Muscle layer of colon (tissue), 2 donors: Measurements from ENCODE around the gene KCTD2.

Experiments
- H3K27ac ChIP-seq: one replicate; pipeline ENCODE4 v1.7.0; 2013; ENCODE audit warnings: low read depth, mild to moderate bottlenecking, low read length, moderate library complexity
- H3K27me3 ChIP-seq, 2 donors: one replicate each; pipeline ENCODE4 v1.7.0; 2013; ENCODE audit warnings: low read length in 2 of 2, mild to moderate bottlenecking in 2 of 2; ENCODE audit not compliant: insufficient read depth in 2 of 2, control insufficient read depth in 1 of 2
- H3K36me3 ChIP-seq: one replicate; pipeline ENCODE4 v1.7.0; 2013; ENCODE audit warnings: mild to moderate bottlenecking, low read length; ENCODE audit not compliant: insufficient read depth
- H3K4me1 ChIP-seq: one replicate; pipeline ENCODE4 v1.7.0; 2013; ENCODE audit warnings: mild to moderate bottlenecking, low read length; ENCODE audit not compliant: insufficient read depth
- H3K4me3 ChIP-seq, 2 donors: one replicate each; pipeline ENCODE4 v1.7.0; 2013; ENCODE audit warnings: low read length in 2 of 2, low read depth in 1 of 2, mild to moderate bottlenecking in 1 of 2, moderate library complexity in 1 of 2
- H3K9ac ChIP-seq: one replicate; pipeline ENCODE4 v1.7.0; 2013; ENCODE audit warnings: low read length
- H3K9me3 ChIP-seq: one replicate; pipeline ENCODE4 v1.7.0; 2013; ENCODE audit warnings: mild to moderate bottlenecking, low read length
- donor health status: abdominal sarcoma.
- donor health status: Adenocarcinoma of cecum.

The KCTD2 gene

GRCh38 chr17:75093548-75094158 is 46.6 kb downstream of the KCTD2 start:
- Histone ChIP-seq H3K9ac (no peak overlapping the region), H3K9me3 (no peaks in the 10 kb centered on the region), H3K36me3 (peaks cover 1% of the 10 kb centered on the region), H3K27ac (no peak overlapping the region), H3K4me3 (no peak overlapping the region), H3K4me1 (peaks cover 13% of the 10 kb centered on the region), H3K27me3 (no peaks in the 10 kb centered on the region)

GRCh38 chr17:75094871-75095399 is 47.9 kb downstream of the KCTD2 start:
- Histone ChIP-seq H3K36me3 (peaks cover 9% of the 10 kb centered on the region), H3K4me3 (no peak overlapping the region), H3K4me1 (peaks cover 13% of the 10 kb centered on the region), H3K9ac (no peak overlapping the region), H3K27ac (no peak overlapping the region), H3K9me3 (no peaks in the 10 kb centered on the region), H3K27me3 (no peaks in the 10 kb centered on the region)

DNA sequence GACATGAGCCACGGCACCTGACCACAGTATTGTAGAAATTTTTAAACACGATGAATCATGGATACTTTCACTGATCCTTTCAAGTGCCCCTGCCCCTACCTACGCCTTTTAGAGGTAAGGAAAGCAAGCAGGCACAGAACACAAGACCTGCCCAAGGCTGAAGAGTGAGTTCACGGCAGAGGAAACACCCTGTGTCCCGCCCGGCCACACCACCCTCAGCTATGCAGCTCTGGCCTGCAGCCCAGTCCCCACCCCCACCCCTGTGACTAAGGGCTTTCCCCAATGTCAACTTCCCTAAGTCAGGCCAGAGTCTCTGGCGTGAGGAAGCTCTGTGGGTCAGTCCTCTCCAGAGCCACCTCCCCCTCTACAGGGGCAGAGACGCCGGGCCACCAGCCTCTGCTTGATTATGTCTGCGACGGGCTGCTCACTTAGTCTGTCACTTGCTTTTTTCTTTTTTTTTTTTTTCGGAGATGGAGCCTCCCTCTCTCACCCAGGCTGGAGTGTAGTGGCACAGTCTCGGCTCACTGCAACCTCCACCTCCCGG is 49.1 kb downstream of the KCTD2 start:
- Histone ChIP-seq H3K4me3 (no peak overlapping the region), H3K9me3 (no peaks in the 10 kb centered on the region), H3K27me3 (no peaks in the 10 kb centered on the region), H3K27ac (no peak overlapping the region), H3K4me1 (peaks cover 8% of the 10 kb centered on the region), H3K36me3 (peaks cover 18% of the 10 kb centered on the region), H3K9ac (no peak overlapping the region)

DNA sequence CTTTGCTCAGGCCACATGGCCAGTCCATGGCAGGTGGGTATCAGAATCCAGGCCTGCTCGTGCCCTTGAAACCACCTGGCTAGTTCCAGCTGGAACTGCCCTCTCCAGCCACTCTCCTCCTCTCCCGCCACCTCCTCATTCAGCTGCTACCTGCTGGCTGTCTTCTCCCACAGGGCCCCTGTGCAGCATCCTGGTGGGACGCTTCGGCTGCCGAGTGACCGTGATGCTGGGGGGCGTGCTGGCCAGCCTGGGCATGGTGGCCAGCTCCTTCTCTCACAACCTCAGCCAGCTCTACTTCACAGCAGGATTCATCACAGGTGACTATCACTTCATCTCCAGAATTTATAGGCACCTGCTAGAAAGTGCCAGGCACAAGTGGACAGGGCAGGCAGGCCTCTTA is 50.8 kb downstream of the KCTD2 start:
- no peak overlapping the region for H3K4me3 ChIP-seq
- no peak overlapping the region for H3K9ac ChIP-seq
- H3K4me1 ChIP-seq: no peaks in the 10 kb centered on the region
- H3K36me3 ChIP-seq: peaks cover 18% of the 10 kb centered on the region
- H3K27ac ChIP-seq: no peak overlapping the region
- H3K27me3 ChIP-seq: no peaks in the 10 kb centered on the region
- H3K9me3 ChIP-seq: no peaks in the 10 kb centered on the region

GRCh38 chr17:75098861-75099260 is 51.8 kb downstream of the KCTD2 start:
- Histone ChIP-seq H3K27me3 (no peaks in the 10 kb centered on the region), H3K9ac (no peak overlapping the region), H3K36me3 (peaks cover 18% of the 10 kb centered on the region), H3K4me3 (no peak overlapping the region), H3K9me3 (no peaks in the 10 kb centered on the region), H3K4me1 (no peaks in the 10 kb centered on the region), H3K27ac (no peak overlapping the region)

DNA sequence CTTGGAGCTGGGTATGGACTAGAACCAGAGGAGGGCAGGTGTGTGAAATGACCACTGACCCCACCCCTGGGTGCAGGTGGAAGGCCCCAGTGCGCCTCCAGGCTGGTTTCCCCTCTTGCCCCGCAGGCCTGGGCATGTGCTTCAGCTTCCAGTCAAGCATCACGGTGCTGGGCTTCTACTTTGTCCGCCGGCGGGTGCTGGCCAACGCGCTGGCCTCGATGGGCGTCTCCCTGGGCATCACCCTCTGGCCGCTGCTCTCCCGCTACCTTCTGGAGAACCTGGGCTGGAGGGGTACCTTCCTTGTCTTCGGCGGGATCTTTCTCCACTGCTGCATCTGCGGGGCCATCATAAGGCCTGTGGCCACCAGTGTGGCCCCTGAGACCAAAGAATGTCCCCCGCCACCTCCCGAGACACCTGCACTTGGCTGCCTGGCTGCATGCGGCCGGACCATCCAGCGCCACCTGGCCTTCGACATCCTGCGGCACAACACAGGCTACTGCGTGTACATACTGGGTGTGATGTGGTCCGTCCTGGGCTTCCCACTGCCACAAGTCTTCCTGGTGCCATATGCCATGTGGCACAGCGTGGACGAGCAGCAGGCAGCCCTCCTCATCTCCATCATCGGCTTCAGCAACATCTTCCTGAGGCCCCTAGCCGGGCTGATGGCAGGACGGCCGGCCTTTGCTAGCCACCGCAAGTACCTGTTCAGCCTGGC is 53.0 kb downstream of the KCTD2 start:
- peaks cover 18% of the 10 kb centered on the region for H3K36me3 ChIP-seq
- H3K4me1 ChIP-seq: no peaks in the 10 kb centered on the region
- H3K4me3 ChIP-seq: no peak overlapping the region

DNA sequence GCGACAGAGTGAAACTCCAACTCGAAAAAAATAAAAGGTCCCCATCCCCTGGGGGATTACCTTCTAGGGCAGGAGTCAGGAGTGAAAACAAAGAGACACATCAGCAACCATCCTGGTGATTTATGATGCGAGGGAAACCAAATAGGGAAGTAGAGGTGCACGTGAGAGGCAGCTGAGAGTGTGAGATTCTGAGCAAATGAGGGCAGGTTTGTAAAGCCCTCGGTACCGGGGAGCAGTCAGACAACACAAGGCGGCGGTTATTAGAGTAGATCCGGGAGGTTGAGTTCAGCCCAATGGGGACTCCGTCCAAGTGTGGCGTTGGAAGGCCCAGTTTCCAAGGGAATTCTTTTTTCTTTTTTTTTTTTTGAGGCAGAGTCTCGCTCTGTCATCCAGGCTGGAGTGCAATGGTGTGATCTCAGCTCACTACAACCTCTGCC is 55.4 kb downstream of the KCTD2 start:
- H3K27ac ChIP-seq: no peak overlapping the region
- peaks cover 18% of the 10 kb centered on the region for H3K36me3 ChIP-seq
- no peaks in the 10 kb centered on the region for H3K27me3 ChIP-seq
- H3K4me3 ChIP-seq: no peak overlapping the region
- H3K9ac ChIP-seq: no peak overlapping the region
- no peaks in the 10 kb centered on the region for H3K4me1 ChIP-seq
- no peaks in the 10 kb centered on the region for H3K9me3 ChIP-seq

More for the DNA sequence above, 53.0 kb downstream of the KCTD2 start:
- Histone ChIP-seq H3K27ac (no peak overlapping the region), H3K27me3 (no peaks in the 10 kb centered on the region), H3K9ac (no peak overlapping the region), H3K9me3 (no peaks in the 10 kb centered on the region)

- H3K27ac ChIP-seq: no peak overlapping the region
- no peak overlapping the region for H3K4me3 ChIP-seq
- peaks cover 14% of the 10 kb centered on the region for H3K36me3 ChIP-seq
- H3K4me1 ChIP-seq: peaks cover 1% of the 10 kb centered on the region
- no peaks in the 10 kb centered on the region for H3K27me3 ChIP-seq
- H3K9me3 ChIP-seq: no peaks in the 10 kb centered on the region
- H3K9ac ChIP-seq: no peak overlapping the region
Measured at GRCh38 chr17:75103601-75104554, 56.9 kb downstream of the KCTD2 start.

DNA sequence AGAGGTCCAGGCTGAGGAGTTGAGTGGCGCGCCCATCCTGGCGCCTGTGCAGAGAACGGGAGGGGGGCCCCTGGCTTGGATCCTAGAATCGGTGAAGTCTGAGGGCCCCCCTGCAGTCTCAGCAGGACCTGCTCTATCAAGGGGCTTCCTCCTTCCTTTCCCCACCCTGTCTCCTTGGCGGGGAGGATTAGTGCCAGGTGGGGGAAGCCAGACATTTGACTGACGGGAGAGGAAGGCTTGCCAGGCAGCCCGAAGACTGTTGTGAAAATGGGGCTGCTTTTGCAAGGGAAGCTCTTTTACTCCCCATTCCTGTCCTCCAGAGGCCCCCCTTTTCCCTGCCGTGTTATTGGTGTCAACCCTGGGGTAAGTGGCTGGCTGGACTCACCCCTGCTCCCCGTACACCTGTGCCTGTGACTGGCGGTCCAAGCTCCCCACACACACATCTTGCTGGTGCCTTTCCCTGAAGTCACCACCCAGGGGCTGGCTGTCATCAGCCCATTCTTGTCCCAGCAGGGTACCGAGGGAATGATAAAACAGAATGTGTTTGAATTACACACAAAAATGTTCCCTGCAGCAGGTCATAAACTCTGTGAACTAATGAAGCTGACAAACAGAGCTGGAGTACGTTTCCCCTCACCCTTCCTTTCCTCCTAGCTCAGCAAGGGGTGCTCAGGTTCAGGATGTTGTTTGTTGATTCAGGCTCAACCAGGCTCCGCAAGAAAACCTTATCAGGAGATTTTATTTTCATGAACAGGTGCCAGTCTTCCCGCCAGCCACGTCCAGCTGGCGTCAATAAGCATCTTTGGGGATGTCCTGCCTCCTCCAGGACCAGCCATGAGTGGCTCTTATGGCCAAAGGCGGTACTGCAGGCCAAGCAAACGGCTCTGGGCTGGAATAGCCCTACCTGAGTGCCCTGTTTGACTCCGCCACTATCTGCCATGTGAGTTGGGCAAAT is 58.4 kb downstream of the KCTD2 start:
- Histone ChIP-seq H3K9ac (no peak overlapping the region), H3K36me3 (peaks cover 4% of the 10 kb centered on the region), H3K4me1 (peaks cover 7% of the 10 kb centered on the region), H3K9me3 (no peaks in the 10 kb centered on the region), H3K27ac (no peak overlapping the region), H3K4me3 (no peak overlapping the region), H3K27me3 (no peaks in the 10 kb centered on the region)

GRCh38 chr17:75108193-75108592 is 61.2 kb downstream of the KCTD2 start:
- no peaks in the 10 kb centered on the region for H3K27me3 ChIP-seq
- no peak overlapping the region for H3K27ac ChIP-seq
- H3K4me1 ChIP-seq: peaks cover 7% of the 10 kb centered on the region
- no peaks in the 10 kb centered on the region for H3K36me3 ChIP-seq
- no peaks in the 10 kb centered on the region for H3K9me3 ChIP-seq
- H3K4me3 ChIP-seq: no peak overlapping the region
- H3K9ac ChIP-seq: no peak overlapping the region
